Prostate gland (tissue), 2 donors: ENCODE data around the gene EMID1.

ENCODE experiments used
- CTCF ChIP-seq, 4 experiments: fragments of 200-600 bp in 2 of 4; fragments of 450-650 bp in 2 of 4; sonication (generic) in 2 of 4; IDR thresholded peaks; 1 replicate in 3 of 4; 2 replicates in 1 of 4; pipeline ENCODE4 v1.5.1; 2016 to 2019; ENCODE audit warnings: antibody characterized with exemption in 4 of 4, mild to moderate bottlenecking in 2 of 4, moderate library complexity in 2 of 4
- POLR2A ChIP-seq: fragments of 450-650 bp; IDR thresholded peaks from one replicate; pipeline ENCODE4 v1.6.1; 2016; ENCODE audit warnings: antibody characterized with exemption, mild to moderate bottlenecking
- POLR2AphosphoS5 ChIP-seq: sonication (generic); formaldehyde crosslinking; IDR thresholded peaks from one replicate; pipeline ENCODE4 v1.6.1; 2017; ENCODE audit warnings: antibody characterized with exemption

- TF ChIP-seq CTCF (IDR thresholded peaks at IDR 0.05): no peak
- TF ChIP-seq POLR2AphosphoS5: no peak
- no peak for TF ChIP-seq POLR2A
Measured at GRCh38 chr22:29265305-29265704, 59.6 kb downstream of the EMID1 start.
